HepG2 (cell line): ENCODE results near the gene ZFP36L2. TPM values are rescaled to one million over a fixed set of nuclear protein-coding genes. Genes with fewer than 3 reads are reported as not detected.
A peak's percentile ranks its signal among the peaks of the same experiment; 100 is the strongest.

Experiments
- ATAC-seq: fragments of 200-7000 bp; cut with Tn5 transposase; 3 replicates; pipeline ENCODE4 v1.9.1; 2020; ENCODE audit warnings: mild to moderate bottlenecking, moderate library complexity
- BruUV-seq: library from RNA; stranded (reverse); fragments of 400-500 nt; replicated peaks from 2 replicates; lab custom pipeline; 2021; lab: Mats Ljungman, UMichigan
- CTCF ChIA-PET: fragments of 300-600 bp; formaldehyde crosslinking; extraction: SDS; loops from one replicate; lab custom pipeline; 2021; ENCODE audit warnings: low total read pairs, inconsistent platforms, low intra/inter-chr PET ratio; lab: Yijun Ruan, JAX
- POLR2A ChIA-PET: fragments of 350-600 bp; sonication (Branson Sonifier 250); formaldehyde crosslinking; loops from one replicate; lab custom pipeline; 2020; ENCODE audit warnings: antibody characterized with exemption, inconsistent platforms; lab: Yijun Ruan, JAX
- DNase-seq: peaks from one replicate; pipeline ENCODE4 v3.0.0-alpha.2; 2015; ENCODE audit warnings: low spot score
- FAIRE-seq: peaks from 3 replicates; lab custom pipeline; 2011; peaks lifted over from hg19 to GRCh38; lab: Jason Lieb, UNC
- H2AFZ ChIP-seq: one replicate; pipeline ENCODE4 v1.6.1; 2011; ENCODE audit warnings: low read length, inconsistent platforms
- H3K27ac ChIP-seq: fragments of 300-600 bp; 3 replicates; pipeline ENCODE4 v1.8.0; 2011; ENCODE audit warnings: mixed run types, mild to moderate bottlenecking, mixed read lengths, low read length, inconsistent platforms; ENCODE audit not compliant: insufficient read depth; ENCODE audit errors: extremely low read length
- H3K27me3 ChIP-seq, 2 experiments: fragments of 200-600 bp in 1 of 2; 2 replicates in 1 of 2; 3 replicates in 1 of 2; pipeline versions ENCODE4 v1.6.0 to v1.8.0; 2011; ENCODE audit warnings: low read length in 2 of 2, mild to moderate bottlenecking in 2 of 2, moderate library complexity in 2 of 2, inconsistent platforms in 1 of 2; ENCODE audit not compliant: insufficient read depth in 2 of 2, control insufficient read depth in 1 of 2
- H3K36me3 ChIP-seq, 2 experiments: fragments of 200-600 bp in 1 of 2; replicated peaks in 1 of 2; 2 replicates in 1 of 2; 3 replicates in 1 of 2; pipeline versions ENCODE4 v1.5.1 to v1.8.0; 2011; ENCODE audit warnings: low read length in 2 of 2, inconsistent platforms in 1 of 2; ENCODE audit not compliant: insufficient read depth in 2 of 2, control insufficient read depth in 1 of 2
- H3K4me1 ChIP-seq: 2 replicates; pipeline ENCODE4 v1.5.1; 2012; ENCODE audit warnings: low read length, inconsistent platforms; ENCODE audit not compliant: insufficient read depth
- H3K4me2 ChIP-seq: 2 replicates; pipeline ENCODE4 v1.6.0; 2011; ENCODE audit warnings: low read depth, low read length, inconsistent platforms
- H3K4me3 ChIP-seq, 3 experiments: fragments of 200-600 bp in 1 of 3; sonication (generic), shearing (Covaris generic) in 1 of 3; replicated peaks in 1 of 3; 2 replicates each; pipeline ENCODE4 v1.5.1; 2011 to 2016; ENCODE audit warnings: low read length in 3 of 3, inconsistent platforms in 2 of 3, low read depth in 2 of 3, mild to moderate bottlenecking in 2 of 3, control low read depth in 1 of 3, mixed read lengths in 1 of 3; ENCODE audit not compliant: insufficient read depth in 1 of 3
- H3K79me2 ChIP-seq: one replicate; pipeline ENCODE4 v1.6.1; 2011; ENCODE audit warnings: low read length, inconsistent platforms; ENCODE audit not compliant: insufficient read depth
- H3K9ac ChIP-seq: 2 replicates; pipeline ENCODE4 v1.6.0; 2011; ENCODE audit warnings: mild to moderate bottlenecking, low read depth, low read length, inconsistent platforms; ENCODE audit not compliant: insufficient read depth
- H3K9me3 ChIP-seq: 2 replicates; pipeline ENCODE4 v1.5.1; 2012; ENCODE audit warnings: mild to moderate bottlenecking, low read length
- H4K20me1 ChIP-seq: 2 replicates; pipeline ENCODE4 v1.6.0; 2011; ENCODE audit warnings: inconsistent platforms, mild to moderate bottlenecking, low read length, moderate library complexity; ENCODE audit not compliant: insufficient read depth
- ATF7 ChIP-seq, 2 experiments: fragments of 450-650 bp in 1 of 2; sonication (generic) in 1 of 2; formaldehyde crosslinking in 1 of 2; IDR thresholded peaks; 2 replicates each; pipeline versions ENCODE4 v1.4.0 to v1.6.1; 2016 to 2020; ENCODE audit warnings: antibody characterized with exemption in 1 of 2, mild to moderate bottlenecking in 1 of 2, missing genetic modification reagents in 1 of 2
- ATF7-NPFF ChIP-seq: sonication (generic); formaldehyde crosslinking; IDR thresholded peaks from 2 replicates; pipeline ENCODE4 v1.8.1; 2023; ENCODE audit warnings: mild to moderate bottlenecking, low read depth, missing genetic modification reagents, moderate library complexity
- CREM ChIP-seq, 2 experiments: sonication (generic) in 1 of 2; formaldehyde crosslinking in 1 of 2; IDR thresholded peaks; 2 replicates each; pipeline versions ENCODE4 v1.4.0 to v1.6.1; 2016 to 2020; ENCODE audit warnings: antibody characterized with exemption in 1 of 2, mild to moderate bottlenecking in 1 of 2, missing genetic modification reagents in 1 of 2
- GATAD2A ChIP-seq: IDR thresholded peaks from 2 replicates; pipeline ENCODE4 v1.6.1; 2016
- HNF4G ChIP-seq, 2 experiments: sonication (generic) in 1 of 2; formaldehyde crosslinking in 1 of 2; IDR thresholded peaks; 2 replicates each; pipeline versions ENCODE4 v1.4.0 to v1.6.1; 2011 to 2020; ENCODE audit warnings: borderline replicate concordance in 2 of 2, low read depth in 2 of 2, mild to moderate bottlenecking in 2 of 2, low read length in 1 of 2, missing genetic modification reagents in 1 of 2, moderate library complexity in 1 of 2
- JDP2 ChIP-seq: sonication (generic); formaldehyde crosslinking; IDR thresholded peaks from 2 replicates; pipeline ENCODE4 v1.8.1; 2022; ENCODE audit warnings: missing genetic modification reagents, borderline replicate concordance
- LCORL ChIP-seq, 2 experiments: fragments of 450-650 bp in 1 of 2; sonication (generic) in 1 of 2; formaldehyde crosslinking in 1 of 2; IDR thresholded peaks; 2 replicates each; pipeline versions ENCODE4 v1.5.0 to v1.6.1; 2017 to 2020; ENCODE audit warnings: antibody characterized with exemption in 1 of 2, missing genetic modification reagents in 1 of 2
- SALL1 ChIP-seq: sonication (generic); formaldehyde crosslinking; IDR thresholded peaks from 2 replicates; pipeline ENCODE4 v1.8.0; 2022; ENCODE audit warnings: mild to moderate bottlenecking, missing genetic modification reagents
- SAP130 ChIP-seq: IDR thresholded peaks from 2 replicates; pipeline ENCODE4 v1.6.1; 2016; ENCODE audit warnings: low read depth
- UBTF ChIP-seq: sonication (generic); formaldehyde crosslinking; IDR thresholded peaks from 2 replicates; pipeline ENCODE4 v1.4.0; 2020; ENCODE audit warnings: mild to moderate bottlenecking, missing genetic modification reagents
- ZBTB21 ChIP-seq: sonication (generic); formaldehyde crosslinking; IDR thresholded peaks from 2 replicates; pipeline ENCODE4 v1.4.0; 2020; ENCODE audit warnings: missing genetic modification reagents
- ZKSCAN1 ChIP-seq: fragments of 150-350 bp; IDR thresholded peaks from 2 replicates; pipeline ENCODE4 v1.6.1; 2014; ENCODE audit warnings: low read length
- ZNF232 ChIP-seq: sonication (generic); formaldehyde crosslinking; IDR thresholded peaks from 2 replicates; pipeline ENCODE4 v1.4.0; 2020; ENCODE audit warnings: missing genetic modification reagents, borderline replicate concordance
- ZNF576 ChIP-seq: sonication (generic); formaldehyde crosslinking; IDR thresholded peaks from 2 replicates; pipeline ENCODE4 v1.4.0; 2020; ENCODE audit warnings: mild to moderate bottlenecking, missing genetic modification reagents
- ZNF687 ChIP-seq: sonication (generic); formaldehyde crosslinking; IDR thresholded peaks from 2 replicates; pipeline ENCODE4 v1.5.1; 2020; ENCODE audit warnings: mild to moderate bottlenecking, missing genetic modification reagents, moderate library complexity
- ZNF788 ChIP-seq: sonication (generic); formaldehyde crosslinking; IDR thresholded peaks from 2 replicates; pipeline ENCODE4 v1.5.0; 2020; ENCODE audit warnings: mild to moderate bottlenecking, missing genetic modification reagents, borderline replicate concordance
- ZNF891 ChIP-seq: sonication (generic); formaldehyde crosslinking; IDR thresholded peaks from 2 replicates; pipeline ENCODE4 v1.5.0; 2020; ENCODE audit warnings: mild to moderate bottlenecking, missing genetic modification reagents
- WGBS: methylation state at CpG from one replicate; pipeline ENCODE4 v1.1.6; 2017; ENCODE audit warnings: low lambda C conversion rate; 5-methylcytosine and 5-hydroxymethylcytosine counted together
- in situ Hi-C: cut with HindIII; loops from 2 replicates; pipeline ENCODE4 v1.10.0; 2017; ENCODE audit warnings: low pct_unique_long_range_greater_than_20kb; ENCODE audit not compliant: extremely low pct_ligation_motif_present
- intact Hi-C: fragments of 100-400 bp; cut with micrococcal nuclease; formaldehyde crosslinking; loops from one replicate; pipeline ENCODE4 v1.10.0; 2022; ENCODE audit not compliant: unreplicated experiment
- polyA plus RNA-seq, 8 experiments: library from polyadenylated mRNA; depleted of rRNA in 3 of 8; stranded (reverse) in 7 of 8; unstranded in 1 of 8; fragments of >200 nt; fragmentation: Illumina TruSeq in 4 of 8; extraction: Trizol in 4 of 8; gene quantifications; 2 replicates each; pipeline versions ENCODE4 v1.2.1 to v1.2.3, GENCODE V29; 2011 to 2016; ENCODE audit warnings: low read depth in 4 of 8, missing spikeins in 1 of 8, mixed read lengths in 1 of 8; ENCODE audit not compliant: insufficient read depth in 1 of 8
- total RNA-seq, 5 experiments: library from RNA; depleted of rRNA; stranded (reverse); fragments of >200 nt; fragmentation: Illumina TruSeq; extraction: Trizol; gene quantifications; 2 replicates each; pipeline ENCODE4 v1.2.3, GENCODE V29; 2016; ENCODE audit warnings: low read depth in 1 of 5

The ZFP36L2 gene
- total and polyA plus RNA-seq, 2 of the 13 experiments (the other 11 are each of a cell fraction or from before 2014, with no cell fraction given), result 11.2 to 21.8 TPM

GRCh38 chr2:43202289-43202688 is 24.1 kb downstream of the ZFP36L2 start (continued):
- no peak for TF ChIP-seq GATAD2A (CRISPR knock-in tag)
- TF ChIP-seq LCORL (IDR thresholded peaks at IDR 0.05), result peak; percentile 28; the same call in 1 of the 2 replicates
- TF ChIP-seq LCORL (CRISPR knock-in tag; IDR thresholded peaks at IDR 0.05), result 0 out of 2 replicates have a peak, but pooled peaks have one; percentile 20
- TF ChIP-seq ZBTB21 (CRISPR knock-in tag), result peak; percentile 53; the same call in 1 of the 2 replicates
- TF ChIP-seq ZKSCAN1, result no peak
- TF ChIP-seq ATF7 (IDR thresholded peaks at IDR 0.05), result peak; percentile 95
- TF ChIP-seq ATF7 (CRISPR knock-in tag; IDR thresholded peaks at IDR 0.05), result no peak
- TF ChIP-seq JDP2 (CRISPR knock-in tag), result no peak
- TF ChIP-seq SAP130, result peak; percentile 32; the same call in 1 of the 2 replicates
- no peak for TF ChIP-seq ZNF891 (CRISPR knock-in tag)
- TF ChIP-seq UBTF, result no peak
- TF ChIP-seq HNF4G (IDR thresholded peaks at IDR 0.05; ENCODE audit: borderline replicate concordance, low read depth, low read length), result 0 out of 2 replicates have a peak, but pooled peaks have one; percentile 40
- TF ChIP-seq HNF4G (CRISPR knock-in tag; IDR thresholded peaks at IDR 0.05; ENCODE audit: borderline replicate concordance, low read depth), result no peak
- TF ChIP-seq, all 625 proteins: peak for 8

GRCh38 chr2:43201497-43201896 is 24.9 kb downstream of the ZFP36L2 start:
- H3K4me2 ChIP-seq, result no peak overlapping the region
- no peaks in the 10 kb centered on the region for H3K9me3 ChIP-seq
- H4K20me1 ChIP-seq, result no peaks in the 10 kb centered on the region
- CTCF ChIA-PET, result no interaction called here
- ATAC-seq, result no peak
- intact Hi-C loops (no loop called here), in situ Hi-C loops (no loop called here)
- POLR2A ChIA-PET, result interaction anchor here (1.2 to 9.9 kb wide), 3 partner anchors 19 to 25 kb away, joined by 3 to 83 read pairs (median 6); partner anchors contain the start of gene ZFP36L2
- H3K36me3 ChIP-seq, result no peaks in the 10 kb centered on the region
- no peak for DNase-seq
- no peak overlapping the region for H3K27ac ChIP-seq
- no TSS peak for BruUV-seq
- no peak overlapping the region for H3K4me3 ChIP-seq
- peaks cover 61% of the 10 kb centered on the region for H3K4me1 ChIP-seq
- FAIRE-seq, result no peak
- H2AFZ ChIP-seq, result no peak overlapping the region
- WGBS, result 56% methylated on average over 4 of the region's 4 CpGs
- H3K9ac ChIP-seq, result no peak overlapping the region
- no peaks in the 10 kb centered on the region for H3K79me2 ChIP-seq
- no peaks in the 10 kb centered on the region for H3K27me3 ChIP-seq
- no peak for TF ChIP-seq ZNF788 (CRISPR knock-in tag)
- peak; percentile 28; the same call in 1 of the 2 replicates for TF ChIP-seq ZNF687 (CRISPR knock-in tag)
- TF ChIP-seq CREM (IDR thresholded peaks at IDR 0.05), result no peak
- TF ChIP-seq CREM (CRISPR knock-in tag; IDR thresholded peaks at IDR 0.05), result no peak
- no peak for TF ChIP-seq ZNF232 (CRISPR knock-in tag)
- TF ChIP-seq ZNF576, result no peak
- no peak for TF ChIP-seq ATF7-NPFF (CRISPR knock-in tag)
- no peak for TF ChIP-seq SALL1 (CRISPR knock-in tag)
